SJCRH30 (cell line): ENCODE measurements around the gene SYTL5. TPM values are rescaled to one million over a fixed set of nuclear protein-coding genes. Genes with fewer than 3 reads are reported as not detected.

Experiments used
- DNase-seq, 2 experiments: peaks; one replicate each; pipeline ENCODE4 v3.0.0-alpha.2; 2015 to 2020
- H3K27ac ChIP-seq: fragments of 250-450 bp; sonication (Bioruptor Pico); 2 replicates; pipeline ENCODE4 v1.5.1; 2020; ENCODE audit warnings: mild to moderate bottlenecking, moderate library complexity
- H3K27me3 ChIP-seq: fragments of 250-450 bp; sonication (Bioruptor Pico); 2 replicates; pipeline ENCODE4 v1.5.1; 2020; ENCODE audit warnings: mild to moderate bottlenecking, moderate library complexity
- H3K36me3 ChIP-seq: fragments of 250-450 bp; sonication (Bioruptor Pico); 2 replicates; pipeline ENCODE4 v1.5.1; 2020; ENCODE audit warnings: mild to moderate bottlenecking, moderate library complexity
- H3K4me1 ChIP-seq: fragments of 250-450 bp; sonication (Bioruptor Pico); 2 replicates; pipeline ENCODE4 v1.5.1; 2020; ENCODE audit warnings: mild to moderate bottlenecking, moderate library complexity
- H3K4me3 ChIP-seq: fragments of 250-450 bp; sonication (Bioruptor Pico); 2 replicates; pipeline ENCODE4 v1.5.1; 2020; ENCODE audit warnings: mild to moderate bottlenecking, moderate library complexity
- H3K9me3 ChIP-seq: fragments of 250-450 bp; sonication (Bioruptor Pico); replicated peaks from 2 replicates; pipeline ENCODE4 v1.5.1; 2020; ENCODE audit warnings: mild to moderate bottlenecking, moderate library complexity
- total RNA-seq: library from RNA; depleted of rRNA; stranded (reverse); fragments of >200 nt; shearing (Covaris generic); gene quantifications from 2 replicates; pipeline ENCODE4 v1.2.3, GENCODE V29; 2014; rRNA removed

The SYTL5 gene
- total RNA-seq, 1 experiment from 2014 or later, result 0.28 TPM

- Histone ChIP-seq H3K27ac (no peak overlapping the region), H3K9me3 (no peaks in the 10 kb centered on the region), H3K27me3 (no peaks in the 10 kb centered on the region), H3K4me3 (no peak overlapping the region), H3K4me1 (no peaks in the 10 kb centered on the region), H3K36me3 (no peaks in the 10 kb centered on the region)
- DNase-seq, result no peak
Observed at GRCh38 chrX:38172596-38172995, 166.2 kb downstream of the SYTL5 start.

DNA sequence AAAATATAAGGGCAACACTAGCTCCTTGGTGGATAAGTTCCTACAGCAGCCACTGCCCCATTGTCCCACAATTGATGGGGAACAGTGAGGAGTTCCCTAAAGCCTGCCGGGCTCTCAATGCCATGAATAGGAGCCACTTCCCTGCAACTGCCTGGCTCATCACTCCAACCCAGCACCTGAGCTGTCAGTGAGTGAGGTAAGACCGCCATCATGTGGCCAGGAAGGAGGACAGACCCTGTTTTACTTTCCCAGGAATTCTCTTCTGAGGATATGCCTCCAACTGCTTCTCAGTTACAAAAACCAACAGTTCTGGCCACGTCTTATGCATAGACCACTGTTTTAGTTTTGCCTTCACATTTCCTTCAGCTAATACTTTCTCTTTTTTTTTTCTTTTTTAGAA lies 168.8 kb downstream of the SYTL5 start:
- Histone ChIP-seq H3K4me3 (no peak overlapping the region), H3K4me1 (no peaks in the 10 kb centered on the region), H3K36me3 (no peaks in the 10 kb centered on the region), H3K27me3 (no peaks in the 10 kb centered on the region), H3K9me3 (no peaks in the 10 kb centered on the region), H3K27ac (no peak overlapping the region)
- peak; percentile 24 to 54 for DNase-seq

DNA sequence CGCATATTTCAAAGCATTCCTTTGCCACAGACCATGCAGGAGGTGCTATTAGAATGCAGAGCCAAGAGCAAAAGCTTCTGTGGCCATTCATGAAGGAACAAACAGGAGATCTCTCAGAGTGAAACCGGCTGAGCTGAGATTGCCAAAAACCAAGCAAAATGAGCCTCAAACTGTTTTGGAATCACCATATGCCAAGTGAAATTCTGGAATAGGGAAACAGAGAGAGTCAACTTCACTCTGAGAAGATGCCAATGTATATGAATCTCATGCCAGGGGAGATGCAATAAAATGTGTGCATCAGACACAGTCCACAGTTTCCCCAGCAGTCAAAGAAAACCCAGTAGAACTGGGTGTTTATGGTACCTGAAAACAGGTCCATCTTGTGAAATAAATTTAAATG lies 172.0 kb downstream of the SYTL5 start:
- Histone ChIP-seq H3K4me1 (no peaks in the 10 kb centered on the region), H3K27me3 (no peaks in the 10 kb centered on the region), H3K9me3 (no peaks in the 10 kb centered on the region), H3K27ac (no peak overlapping the region), H3K36me3 (no peaks in the 10 kb centered on the region), H3K4me3 (no peak overlapping the region)
- no peak for DNase-seq

Other genes starting within 250 kb of the SYTL5 start
- gene CYBB, start 226.5 kb upstream of the SYTL5 start, total RNA-seq, result not detected in 2 replicates
- gene DYNLT3, start 159.0 kb upstream of the SYTL5 start, total RNA-seq, result not detected in 2 replicates
- gene SRPX, start 214.3 kb downstream of the SYTL5 start, total RNA-seq, result 8.3 and 10.2 TPM in 2 replicates